GM19372 (cell line): Measurements from ENCODE around the gene RAB44.
A peak's percentile ranks its signal among the peaks of the same experiment; 100 is the strongest.

Experiments
- ATAC-seq: cut with Tn5 transposase; IDR thresholded peaks from one replicate; pipeline ENCODE4 v1.9.1; 2021; ENCODE audit warnings: mild to moderate bottlenecking, low read depth, moderate library complexity; ENCODE audit not compliant: unreplicated experiment

The RAB44 gene

DNA sequence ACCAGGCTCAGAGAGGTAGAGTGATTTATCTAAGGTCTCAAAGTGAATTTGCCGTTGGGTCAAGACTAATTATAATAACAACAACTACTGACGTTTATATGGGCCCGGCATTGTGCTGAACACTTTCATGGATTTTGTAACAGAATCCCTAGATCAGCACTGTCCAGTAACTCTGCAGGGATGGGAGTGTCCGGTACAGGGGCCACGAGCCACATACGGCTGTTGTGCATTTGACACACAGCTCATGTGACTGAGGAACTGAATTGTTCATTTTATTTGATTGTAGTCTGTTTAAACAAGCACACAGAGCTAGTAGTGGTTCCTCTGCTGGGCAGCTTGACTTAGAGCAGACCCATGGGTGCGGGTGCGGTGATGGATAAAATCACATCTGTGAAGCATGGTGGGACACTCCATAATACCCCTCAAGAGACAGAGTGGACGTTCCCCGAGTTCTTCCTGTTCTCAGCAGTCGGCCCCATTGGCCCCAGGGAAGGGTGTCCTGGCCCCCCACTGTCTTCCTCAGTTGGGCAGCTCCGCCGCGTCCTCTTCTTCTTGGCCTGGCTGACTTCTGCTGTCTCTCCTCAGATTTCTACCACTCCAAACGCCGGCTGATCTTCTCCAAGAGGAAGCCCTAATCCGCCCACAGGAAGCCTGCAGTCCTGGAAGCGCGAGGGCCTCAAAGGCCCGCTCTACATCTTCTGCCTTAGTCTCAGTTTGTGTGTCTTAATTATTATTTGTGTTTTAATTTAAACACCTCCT lies 12.3 kb upstream of the RAB44 start:
- ATAC-seq, result no peak

DNA sequence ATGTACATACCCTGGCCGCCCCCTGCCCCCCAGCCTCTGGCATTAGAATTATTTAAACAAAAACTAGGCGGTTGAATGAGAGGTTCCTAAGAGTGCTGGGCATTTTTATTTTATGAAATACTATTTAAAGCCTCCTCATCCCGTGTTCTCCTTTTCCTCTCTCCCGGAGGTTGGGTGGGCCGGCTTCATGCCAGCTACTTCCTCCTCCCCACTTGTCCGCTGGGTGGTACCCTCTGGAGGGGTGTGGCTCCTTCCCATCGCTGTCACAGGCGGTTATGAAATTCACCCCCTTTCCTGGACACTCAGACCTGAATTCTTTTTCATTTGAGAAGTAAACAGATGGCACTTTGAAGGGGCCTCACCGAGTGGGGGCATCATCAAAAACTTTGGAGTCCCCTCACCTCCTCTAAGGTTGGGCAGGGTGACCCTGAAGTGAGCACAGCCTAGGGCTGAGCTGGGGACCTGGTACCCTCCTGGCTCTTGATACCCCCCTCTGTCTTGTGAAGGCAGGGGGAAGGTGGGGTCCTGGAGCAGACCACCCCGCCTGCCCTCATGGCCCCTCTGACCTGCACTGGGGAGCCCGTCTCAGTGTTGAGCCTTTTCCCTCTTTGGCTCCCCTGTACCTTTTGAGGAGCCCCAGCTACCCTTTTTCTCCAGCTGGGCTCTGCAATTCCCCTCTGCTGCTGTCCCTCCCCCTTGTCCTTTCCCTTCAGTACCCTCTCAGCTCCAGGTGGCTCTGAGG lies 11.5 kb upstream of the RAB44 start:
- ATAC-seq, result no peak

DNA sequence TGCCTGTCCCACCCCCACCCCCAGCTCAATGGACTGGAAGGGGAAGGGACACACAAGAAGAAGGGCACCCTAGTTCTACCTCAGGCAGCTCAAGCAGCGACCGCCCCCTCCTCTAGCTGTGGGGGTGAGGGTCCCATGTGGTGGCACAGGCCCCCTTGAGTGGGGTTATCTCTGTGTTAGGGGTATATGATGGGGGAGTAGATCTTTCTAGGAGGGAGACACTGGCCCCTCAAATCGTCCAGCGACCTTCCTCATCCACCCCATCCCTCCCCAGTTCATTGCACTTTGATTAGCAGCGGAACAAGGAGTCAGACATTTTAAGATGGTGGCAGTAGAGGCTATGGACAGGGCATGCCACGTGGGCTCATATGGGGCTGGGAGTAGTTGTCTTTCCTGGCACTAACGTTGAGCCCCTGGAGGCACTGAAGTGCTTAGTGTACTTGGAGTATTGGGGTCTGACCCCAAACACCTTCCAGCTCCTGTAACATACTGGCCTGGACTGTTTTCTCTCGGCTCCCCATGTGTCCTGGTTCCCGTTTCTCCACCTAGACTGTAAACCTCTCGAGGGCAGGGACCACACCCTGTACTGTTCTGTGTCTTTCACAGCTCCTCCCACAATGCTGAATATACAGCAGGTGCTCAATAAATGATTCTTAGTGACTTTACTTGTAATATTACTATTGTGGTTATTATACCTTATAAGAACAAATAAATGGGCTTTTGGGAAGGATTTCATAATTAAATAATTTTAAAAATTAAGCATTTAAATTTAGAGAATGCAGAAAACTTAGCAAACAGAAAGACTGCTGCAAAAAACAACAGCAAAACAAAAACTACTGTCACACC lies 10.7 kb upstream of the RAB44 start:
- ATAC-seq, result no peak

DNA sequence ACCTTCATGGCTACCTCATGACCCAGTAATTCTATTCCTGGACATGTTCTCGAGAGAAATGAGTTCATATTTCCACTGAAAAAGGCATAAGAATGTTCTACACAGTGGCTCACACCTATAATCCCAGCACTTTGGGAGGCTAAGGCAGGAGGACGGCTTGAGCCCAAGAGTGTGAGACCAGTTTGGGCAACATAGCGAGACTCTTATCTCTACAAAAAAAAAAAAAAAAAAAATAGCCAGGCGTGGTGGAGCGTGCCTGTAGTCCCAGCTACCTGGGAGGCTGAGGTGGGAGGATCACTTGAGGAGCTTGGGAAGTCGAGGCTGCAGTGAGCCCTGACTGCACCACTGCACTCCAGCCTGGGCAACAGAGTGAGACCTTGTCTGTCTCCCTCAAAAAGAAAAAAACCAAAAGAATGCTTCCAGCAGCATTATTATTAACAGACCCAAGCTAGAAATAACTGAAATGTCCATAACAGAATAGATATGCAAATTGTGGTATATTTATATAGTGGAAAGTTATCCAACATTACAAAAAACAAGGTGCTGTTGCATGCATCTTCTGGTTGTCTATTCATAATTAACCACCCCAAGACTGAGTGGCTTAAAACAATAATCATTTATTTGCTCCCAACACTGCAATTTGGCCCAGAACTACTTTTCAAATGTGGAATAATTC lies 9.4 kb upstream of the RAB44 start:
- ATAC-seq, result no peak

DNA sequence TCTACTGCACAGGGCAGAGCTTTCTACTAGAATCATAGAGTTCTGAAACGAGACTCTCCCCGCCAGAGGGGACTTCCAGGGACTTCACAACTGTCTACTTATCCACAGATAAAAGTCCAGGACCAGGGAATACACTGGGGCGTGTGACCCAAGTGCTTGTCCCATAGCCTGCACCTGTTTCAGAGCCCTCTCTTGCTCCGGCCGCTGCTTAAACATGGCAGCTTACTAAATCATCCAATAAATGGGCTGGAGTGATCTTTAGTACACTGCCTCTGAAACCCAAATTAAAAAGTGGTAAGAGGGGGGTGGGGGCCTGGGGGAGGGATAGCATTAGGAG lies 8.9 kb upstream of the RAB44 start:
- no peak for ATAC-seq

DNA sequence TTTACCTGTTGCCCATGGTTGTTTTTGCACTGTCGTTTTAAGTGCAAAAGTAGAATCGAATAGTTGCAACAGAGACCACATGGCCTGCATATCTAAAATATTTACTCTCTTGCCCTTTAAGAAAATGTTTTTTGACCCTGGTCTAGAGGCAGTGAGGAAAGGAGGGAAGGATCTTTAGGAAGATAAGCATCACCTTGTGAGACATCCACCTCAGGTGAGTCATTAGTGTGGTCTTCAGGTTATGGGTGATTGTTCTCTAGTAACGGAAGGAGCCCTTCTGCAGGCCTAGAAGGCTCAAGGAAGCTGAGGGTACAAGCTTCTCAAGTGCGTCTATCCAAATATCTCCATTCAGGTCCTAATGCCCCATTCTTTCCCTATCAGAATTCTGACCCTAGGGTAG lies 6.6 kb upstream of the RAB44 start:
- ATAC-seq, result no peak

DNA sequence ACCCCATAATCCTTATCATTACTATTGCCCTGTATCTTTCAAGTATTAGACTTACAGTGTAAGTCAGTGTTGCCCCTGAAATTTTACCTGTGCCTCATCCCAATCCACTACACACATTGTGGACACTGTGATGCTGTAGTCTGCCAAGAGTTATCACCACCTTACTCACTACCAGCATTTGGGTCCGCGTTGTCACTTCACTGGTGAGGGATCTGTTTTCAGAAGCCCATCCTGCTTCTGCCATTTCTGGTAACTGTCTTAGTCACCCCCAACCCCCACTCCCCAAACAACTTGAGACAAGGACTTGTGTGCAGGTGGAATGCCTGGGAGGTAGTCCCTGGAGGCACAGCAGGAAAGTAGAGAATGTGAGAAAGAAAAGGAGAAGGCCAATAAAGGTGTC lies 6.0 kb upstream of the RAB44 start:
- ATAC-seq, result no peak

DNA sequence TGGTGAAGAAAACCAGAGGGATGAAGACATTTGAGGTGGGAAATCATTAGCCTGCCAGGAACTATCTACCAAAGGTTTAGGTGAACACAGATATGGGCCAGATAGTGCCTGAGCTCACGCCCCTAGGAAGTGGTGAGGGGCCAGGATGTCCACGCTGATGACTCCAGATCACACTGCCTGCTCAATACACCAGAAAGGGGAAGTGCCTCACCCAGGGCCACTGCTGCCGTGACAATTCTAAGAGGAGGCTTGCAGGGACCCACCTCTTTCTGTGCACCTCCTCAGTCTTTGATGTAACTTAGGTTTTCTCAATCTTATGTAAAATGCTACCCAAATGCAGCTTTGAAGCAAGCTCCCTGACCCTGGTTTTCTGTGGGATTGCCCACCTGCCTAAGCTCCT lies 5.4 kb upstream of the RAB44 start:
- ATAC-seq, result peak; percentile 77

DNA sequence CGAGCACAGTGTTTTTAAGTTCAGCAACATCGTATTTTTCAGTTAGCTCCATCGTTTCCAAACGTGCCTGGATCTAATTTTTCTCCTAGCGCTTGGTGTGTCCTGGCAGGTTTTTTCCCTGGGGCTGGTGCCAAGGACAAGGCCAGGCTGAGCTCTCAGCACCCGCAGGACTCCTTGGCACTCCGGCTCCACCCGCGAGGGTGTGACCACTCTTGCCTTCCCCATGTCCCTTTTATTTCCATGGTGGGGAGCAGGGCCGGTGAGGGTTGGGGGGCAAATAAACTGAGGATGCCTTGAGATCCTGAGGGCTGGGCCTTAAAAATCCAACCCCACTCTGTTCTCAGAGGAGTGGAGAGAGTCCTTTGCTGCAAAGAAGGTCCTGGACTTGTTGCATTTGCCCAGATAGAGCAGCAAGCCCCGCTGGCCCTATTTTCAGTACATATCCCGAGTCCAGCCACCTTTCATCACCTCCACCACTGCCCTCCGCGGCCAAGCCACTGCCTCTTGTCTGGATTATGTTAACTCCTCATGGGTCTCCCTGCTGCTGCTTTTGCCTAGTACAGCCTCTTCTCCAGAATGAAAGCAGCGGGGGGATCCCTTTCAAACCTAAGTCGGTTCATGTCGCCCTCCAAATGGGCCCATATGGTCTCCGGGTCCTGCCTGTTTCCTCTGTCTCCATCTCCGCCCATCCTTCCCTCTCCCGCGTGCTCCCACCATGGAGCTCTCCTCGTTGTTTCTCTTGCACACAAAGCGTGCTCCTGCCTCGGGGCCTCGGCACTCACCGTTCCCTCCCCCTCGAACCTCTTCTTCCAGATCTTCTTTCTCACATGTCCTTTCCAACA lies 4.5 kb upstream of the RAB44 start:
- no peak for ATAC-seq

DNA sequence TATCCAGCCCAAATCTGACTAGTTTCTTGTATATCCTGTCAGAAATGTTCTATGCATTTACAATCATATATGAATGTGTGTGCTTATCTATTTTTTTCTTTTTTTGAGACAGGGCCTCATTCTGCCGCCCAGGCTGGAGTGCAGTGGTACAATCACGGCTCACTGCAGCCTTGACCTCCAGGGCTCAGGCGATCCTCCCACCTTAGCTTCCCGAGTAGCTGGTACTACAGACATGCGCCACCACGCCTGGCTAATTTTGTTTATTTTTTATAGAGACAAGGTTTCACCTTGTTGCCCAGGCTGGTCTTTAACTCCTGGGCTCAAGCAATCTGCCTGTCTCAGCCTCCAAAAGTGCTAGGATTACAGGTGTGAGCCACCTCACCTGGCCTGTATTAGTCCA lies 3.0 kb upstream of the RAB44 start:
- ATAC-seq, result no peak

DNA sequence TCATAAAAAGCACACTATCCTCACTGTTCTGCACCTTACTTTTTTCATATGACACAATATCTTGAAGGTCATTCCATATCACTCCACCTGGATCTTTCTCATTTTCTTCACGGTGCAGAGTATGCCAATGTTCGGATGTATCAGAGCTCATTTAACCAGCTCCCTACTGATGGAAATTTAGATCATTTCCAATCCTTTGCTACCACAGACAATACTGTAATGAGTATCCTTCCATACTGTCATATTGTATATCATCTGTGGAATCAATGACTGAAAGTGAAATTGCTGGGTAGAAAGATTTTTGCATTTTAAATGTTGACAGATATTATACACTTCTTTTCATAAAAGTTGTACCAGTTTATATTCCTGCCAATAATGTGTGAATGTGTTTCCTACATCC lies 2.2 kb upstream of the RAB44 start:
- ATAC-seq, result no peak

DNA sequence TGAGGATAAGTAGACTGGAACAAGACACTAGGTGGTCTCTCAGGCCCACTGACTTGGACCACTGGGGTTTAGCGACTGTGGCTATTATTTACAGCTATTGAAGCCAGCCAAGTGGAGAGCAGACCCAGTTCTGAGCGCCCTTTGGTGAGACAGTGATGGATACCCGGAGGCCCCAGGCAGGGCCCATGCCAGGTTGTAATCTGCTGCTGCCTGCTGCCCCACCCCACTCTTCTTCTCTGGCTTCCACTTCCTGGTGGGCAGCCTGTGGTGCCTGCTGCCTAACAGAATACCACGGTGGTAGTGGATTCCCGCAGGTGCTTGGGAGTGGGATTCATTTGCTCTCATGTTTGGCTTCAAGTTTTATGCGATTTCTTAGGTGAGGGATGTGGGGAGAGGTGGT lies 570 bp downstream of the RAB44 start:
- no peak for ATAC-seq

DNA sequence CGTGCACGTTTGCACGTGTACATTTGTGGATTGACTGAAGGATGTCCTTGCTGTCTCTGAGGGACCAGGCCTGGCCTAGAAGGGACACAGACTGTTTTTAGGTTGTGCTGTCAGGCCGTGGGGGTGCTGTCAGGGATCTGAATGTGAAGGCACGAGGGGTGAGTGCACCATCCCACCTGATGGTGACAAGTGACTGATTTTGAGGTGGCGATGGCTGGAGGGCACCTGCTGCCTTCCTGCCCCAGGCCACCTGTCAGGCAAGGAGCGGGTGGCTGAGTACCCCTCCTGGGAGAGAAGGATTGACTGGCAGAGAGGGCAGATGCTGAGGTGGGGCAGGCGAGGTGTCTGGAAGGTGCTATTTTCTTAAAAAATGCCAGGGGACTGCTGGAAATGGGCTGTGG lies 1.2 kb downstream of the RAB44 start:
- no peak for ATAC-seq

DNA sequence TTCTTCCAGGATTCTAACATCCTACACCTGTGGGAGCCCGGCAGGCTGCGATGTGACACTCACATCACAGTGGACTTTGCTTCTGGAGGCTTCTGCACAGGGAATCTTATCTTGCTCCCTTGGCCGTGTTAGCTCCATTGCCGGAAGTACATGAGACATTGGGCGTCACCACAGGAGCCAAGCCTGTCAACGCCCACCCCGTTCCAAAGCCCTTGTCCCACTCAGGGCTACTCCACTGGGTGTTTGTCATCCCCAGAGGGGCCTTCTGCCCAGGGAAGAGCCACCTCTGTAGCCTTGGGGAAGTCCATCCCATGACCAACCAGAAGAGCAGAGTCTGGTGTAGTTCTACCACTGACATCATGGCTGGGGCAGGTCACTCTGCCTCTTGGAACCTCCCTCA lies 1.7 kb downstream of the RAB44 start:
- ATAC-seq, result no peak

DNA sequence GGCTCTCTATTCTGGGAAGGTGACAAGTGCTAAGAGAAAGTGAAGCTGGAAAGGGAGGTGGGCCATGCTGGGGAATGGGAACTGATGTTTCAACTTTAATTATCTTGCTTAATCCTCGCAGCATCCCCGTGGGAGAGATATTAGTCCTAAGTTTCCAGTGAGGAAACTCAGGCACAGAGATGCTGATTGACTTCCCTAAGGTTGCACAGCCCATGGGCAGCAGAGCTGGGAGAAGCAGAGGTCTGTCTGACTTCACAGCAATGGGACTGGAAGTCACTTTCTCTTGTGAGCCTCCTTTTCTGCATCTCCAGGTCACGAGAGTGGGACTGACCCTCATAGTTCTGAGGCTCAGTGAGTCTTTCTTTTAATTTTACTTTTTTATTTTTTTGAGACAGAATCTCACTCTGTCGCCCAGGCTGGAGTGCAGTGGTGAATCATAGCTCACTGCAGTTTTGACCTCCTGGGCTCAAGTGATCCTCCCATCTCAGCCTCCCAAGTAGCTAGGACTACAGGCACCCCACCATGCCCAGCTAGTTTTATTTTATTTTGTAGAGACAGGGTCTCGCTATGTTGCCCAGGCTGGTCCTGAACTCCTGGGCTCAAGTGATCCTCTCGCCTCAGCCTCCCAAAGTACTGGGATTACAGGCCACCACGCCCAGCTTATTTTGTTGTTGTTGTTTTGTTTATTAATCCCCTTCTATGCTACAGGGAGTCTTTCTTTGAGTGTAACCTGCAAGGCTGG lies 2.6 kb downstream of the RAB44 start:
- no peak for ATAC-seq

DNA sequence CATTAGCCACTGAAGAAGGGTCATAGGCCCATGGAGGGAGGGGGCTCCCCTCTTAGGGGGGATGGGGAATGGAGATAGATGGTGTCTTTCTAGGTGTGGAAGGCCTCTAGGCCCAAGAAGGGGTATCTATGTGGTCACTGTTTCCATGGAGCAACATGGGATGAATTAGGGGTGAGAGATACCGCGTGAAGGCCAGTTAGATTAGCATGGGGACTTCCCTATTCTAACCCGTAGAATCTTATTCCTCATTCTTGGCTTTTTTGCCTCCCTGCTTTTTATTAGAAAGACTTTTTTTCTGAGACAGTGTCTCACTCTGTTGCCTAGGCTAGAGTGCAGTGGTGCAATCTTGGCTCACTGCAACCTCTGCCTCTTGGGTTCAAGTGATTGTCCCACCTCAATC lies 3.2 kb downstream of the RAB44 start:
- no peak for ATAC-seq

DNA sequence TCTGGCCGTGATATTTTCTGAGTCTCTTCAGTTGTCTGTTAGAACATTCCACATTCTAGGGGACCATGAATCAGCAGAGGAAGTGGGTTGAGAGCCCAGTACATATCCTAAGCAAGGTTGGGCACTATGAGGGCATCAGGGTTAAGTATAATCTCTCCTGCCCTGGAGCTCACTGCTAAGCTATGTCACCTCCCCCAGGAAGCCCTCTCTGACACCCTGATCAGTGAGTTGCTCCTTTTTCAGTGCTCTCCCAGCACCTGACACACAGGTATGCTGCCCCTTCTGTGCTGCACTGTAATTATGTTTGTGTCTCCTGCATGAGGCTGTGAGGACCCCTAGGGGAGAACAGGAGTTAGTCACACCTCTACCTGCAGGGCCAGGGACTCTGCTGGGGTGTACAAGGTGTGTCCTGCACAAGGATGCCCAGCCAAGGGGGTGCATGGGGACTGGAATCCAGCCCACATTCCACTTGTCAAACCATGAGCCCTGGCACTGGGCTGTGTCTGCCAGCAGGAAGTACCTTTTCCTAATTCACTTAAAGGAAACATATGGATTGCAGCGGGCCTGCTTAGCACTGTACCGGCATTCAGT lies 3.9 kb downstream of the RAB44 start:
- no peak for ATAC-seq

DNA sequence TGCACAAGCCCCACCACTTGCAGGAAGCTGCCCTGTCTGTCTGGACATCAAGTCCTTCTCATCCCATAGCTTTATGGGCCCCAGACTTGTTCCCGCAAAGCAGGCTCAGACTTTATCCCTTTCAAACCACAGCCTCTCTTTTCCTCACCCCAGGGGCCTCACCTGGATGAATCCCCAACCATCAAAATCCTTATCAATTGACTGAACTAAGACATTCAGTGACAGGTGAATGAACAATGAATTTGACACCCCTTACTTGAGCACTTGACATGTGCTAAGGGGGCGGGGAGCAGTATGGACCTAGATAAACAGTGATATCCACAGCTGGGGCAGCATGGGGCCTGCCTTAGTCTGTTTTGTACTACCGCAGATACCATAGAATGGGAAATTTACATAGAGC lies 5.0 kb downstream of the RAB44 start:
- ATAC-seq, result no peak

DNA sequence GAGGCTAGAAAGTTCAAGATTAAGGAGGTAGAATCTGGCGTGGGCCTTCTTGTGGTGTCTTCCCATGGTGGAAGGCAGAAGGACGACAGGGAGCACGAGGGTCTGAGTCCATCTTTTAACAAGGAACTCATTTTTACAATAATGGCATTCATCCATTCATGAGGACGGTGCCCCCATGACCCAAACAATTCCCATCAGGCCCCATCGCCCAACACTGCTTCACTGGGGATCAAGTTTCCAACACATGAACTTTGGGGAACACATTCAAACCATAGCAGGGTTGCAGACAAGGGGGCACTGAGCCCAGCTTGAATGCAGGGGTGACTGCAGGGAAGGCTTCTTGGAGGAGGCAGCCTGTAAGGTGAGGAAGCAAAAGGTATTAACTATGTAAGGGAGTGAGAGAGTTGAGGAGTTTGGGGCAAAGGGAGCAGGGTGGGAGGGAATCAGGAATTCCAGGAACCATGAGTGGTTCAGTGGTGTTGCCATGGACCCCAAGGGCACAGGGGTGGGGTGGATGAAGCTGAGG lies 5.5 kb downstream of the RAB44 start:
- ATAC-seq, result no peak
